KMS-11 (cell line): ENCODE measurements around the gene TSPAN5.

Source experiments
- H2AFZ ChIP-seq: fragments of 200-600 bp; sonication (generic); 2 replicates; pipeline ENCODE4 v1.6.1; 2016; ENCODE audit warnings: antibody characterized with exemption, mixed run types, low read depth
- H3K27ac ChIP-seq: fragments of 200-600 bp; sonication (generic); 2 replicates; pipeline ENCODE4 v1.6.1; 2016; ENCODE audit warnings: mild to moderate bottlenecking, mixed run types
- H3K27me3 ChIP-seq: fragments of 200-600 bp; sonication (generic); 2 replicates; pipeline ENCODE4 v1.6.1; 2017; ENCODE audit warnings: mild to moderate bottlenecking, low read depth, mixed run types, moderate library complexity; ENCODE audit not compliant: insufficient read depth
- H3K36me3 ChIP-seq: fragments of 200-600 bp; sonication (generic); 2 replicates; pipeline ENCODE4 v1.6.1; 2017; ENCODE audit warnings: mild to moderate bottlenecking, mixed run types; ENCODE audit not compliant: insufficient read depth
- H3K4me1 ChIP-seq: fragments of 200-600 bp; sonication (generic); 2 replicates; pipeline ENCODE4 v1.6.1; 2016; ENCODE audit warnings: mild to moderate bottlenecking, low read depth, mixed run types; ENCODE audit not compliant: poor library complexity, severe bottlenecking
- H3K4me2 ChIP-seq: fragments of 200-600 bp; sonication (generic); 2 replicates; pipeline ENCODE4 v1.7.0; 2016; ENCODE audit warnings: mild to moderate bottlenecking, mixed run types
- H3K4me3 ChIP-seq: fragments of 200-600 bp; sonication (generic); IDR thresholded peaks from 2 replicates; pipeline ENCODE4 v1.6.1; 2017; ENCODE audit warnings: low read depth, low read length, mixed read lengths; ENCODE audit not compliant: insufficient read depth
- H3K79me2 ChIP-seq: fragments of 200-600 bp; sonication (generic); 2 replicates; pipeline ENCODE4 v1.6.1; 2016; ENCODE audit warnings: low read depth, mixed run types; ENCODE audit not compliant: insufficient read depth
- H3K9ac ChIP-seq: fragments of 200-600 bp; sonication (generic); 2 replicates; pipeline ENCODE4 v1.6.1; 2016; ENCODE audit warnings: mild to moderate bottlenecking, mixed run types
- H4K20me1 ChIP-seq: fragments of 200-600 bp; sonication (generic); 2 replicates; pipeline ENCODE4 v1.6.1; 2016; ENCODE audit warnings: mild to moderate bottlenecking, mixed run types; ENCODE audit not compliant: insufficient read depth
- CTCF ChIP-seq: fragments of 200-600 bp; sonication (generic); conservative IDR thresholded peaks from 2 replicates; pipeline ENCODE4 v1.6.1; 2017; ENCODE audit warnings: low read depth, mild to moderate bottlenecking, antibody characterized with exemption, low read length, moderate library complexity, mixed read lengths

Gene TSPAN5

GRCh38 chr4:98434816-98435215 lies 223.6 kb downstream of the TSPAN5 start:
- no peak overlapping the region for H3K27ac ChIP-seq
- no peaks in the 10 kb centered on the region for H4K20me1 ChIP-seq
- no peaks in the 10 kb centered on the region for H3K27me3 ChIP-seq
- H2AFZ ChIP-seq, result no peak overlapping the region
- H3K4me3 ChIP-seq, result no peak overlapping the region
- 0 out of 2 replicates have a peak, but pooled peaks cover 4% of the 10 kb centered on the region for H3K36me3 ChIP-seq
- no peaks in the 10 kb centered on the region for H3K4me1 ChIP-seq
- H3K9ac ChIP-seq, result no peak overlapping the region
- TF ChIP-seq CTCF, result no peak
- H3K4me2 ChIP-seq, result no peak overlapping the region
- no peaks in the 10 kb centered on the region for H3K79me2 ChIP-seq

GRCh38 chr4:98433691-98434090 lies 224.7 kb downstream of the TSPAN5 start:
- Histone ChIP-seq H3K36me3 (0 out of 2 replicates have a peak, but pooled peaks cover 4% of the 10 kb centered on the region), H3K27me3 (no peaks in the 10 kb centered on the region), H3K79me2 (no peaks in the 10 kb centered on the region), H3K4me3 (no peak overlapping the region), H2AFZ (no peak overlapping the region), H3K9ac (no peak overlapping the region), H3K4me1 (no peaks in the 10 kb centered on the region), H4K20me1 (no peaks in the 10 kb centered on the region), H3K4me2 (no peak overlapping the region), H3K27ac (no peak overlapping the region)
- TF ChIP-seq CTCF, result no peak

- no peak overlapping the region for H3K4me2 ChIP-seq
- no peaks in the 10 kb centered on the region for H3K27me3 ChIP-seq
- H3K4me3 ChIP-seq, result no peak overlapping the region
- no peak for TF ChIP-seq CTCF
- no peak overlapping the region for H3K27ac ChIP-seq
- no peaks in the 10 kb centered on the region for H4K20me1 ChIP-seq
- H3K36me3 ChIP-seq, result 0 out of 2 replicates have a peak, but pooled peaks cover 4% of the 10 kb centered on the region
- no peak overlapping the region for H2AFZ ChIP-seq
- H3K9ac ChIP-seq, result no peak overlapping the region
- no peaks in the 10 kb centered on the region for H3K79me2 ChIP-seq
- H3K4me1 ChIP-seq, result no peaks in the 10 kb centered on the region
These were observed 227.6 kb downstream of the TSPAN5 start for GRCh38 chr4:98430708-98431403.

GRCh38 chr4:98423009-98423408 lies 235.4 kb downstream of the TSPAN5 start:
- Histone ChIP-seq H4K20me1 (no peaks in the 10 kb centered on the region), H2AFZ (no peak overlapping the region), H3K36me3 (no peaks in the 10 kb centered on the region), H3K4me2 (no peak overlapping the region), H3K27ac (no peak overlapping the region), H3K4me3 (no peak overlapping the region), H3K4me1 (no peaks in the 10 kb centered on the region), H3K27me3 (no peaks in the 10 kb centered on the region), H3K9ac (no peak overlapping the region), H3K79me2 (no peaks in the 10 kb centered on the region)
- no peak for TF ChIP-seq CTCF
